ENCODE measurements around the gene LHFPL3.

- TF ChIP-seq EZH2 (IDR thresholded peaks at IDR 0.05; ENCODE audit: borderline replicate concordance, insufficient read depth, low read length, poor library complexity, severe bottlenecking), result no peak
- TF ChIP-seq REST (IDR thresholded peaks at IDR 0.05; ENCODE audit: borderline replicate concordance), result no peak
Observed at GRCh38 chr7:104784686-104785085, 456.3 kb downstream of the LHFPL3 start.
